HepG2 (cell line): ENCODE data around the gene CYB5A. TPM values are rescaled to one million over a fixed set of nuclear protein-coding genes. Genes with fewer than 3 reads are reported as not detected.

Experiments used
- ATAC-seq: fragments of 200-7000 bp; cut with Tn5 transposase; 3 replicates; pipeline ENCODE4 v1.9.1; 2020; ENCODE audit warnings: mild to moderate bottlenecking, moderate library complexity
- BruUV-seq: library from RNA; stranded (reverse); fragments of 400-500 nt; replicated peaks from 2 replicates; lab custom pipeline; 2021; lab: Mats Ljungman, UMichigan
- CTCF ChIA-PET: fragments of 300-600 bp; formaldehyde crosslinking; extraction: SDS; loops from one replicate; lab custom pipeline; 2021; ENCODE audit warnings: low total read pairs, inconsistent platforms, low intra/inter-chr PET ratio; lab: Yijun Ruan, JAX
- POLR2A ChIA-PET: fragments of 350-600 bp; sonication (Branson Sonifier 250); formaldehyde crosslinking; loops from one replicate; lab custom pipeline; 2020; ENCODE audit warnings: antibody characterized with exemption, inconsistent platforms; lab: Yijun Ruan, JAX
- DNase-seq: peaks from one replicate; pipeline ENCODE4 v3.0.0-alpha.2; 2015; ENCODE audit warnings: low spot score
- FAIRE-seq: peaks from 3 replicates; lab custom pipeline; 2011; peaks lifted over from hg19 to GRCh38; lab: Jason Lieb, UNC
- H2AFZ ChIP-seq: one replicate; pipeline ENCODE4 v1.6.1; 2011; ENCODE audit warnings: low read length, inconsistent platforms
- H3K27ac ChIP-seq: fragments of 300-600 bp; 3 replicates; pipeline ENCODE4 v1.8.0; 2011; ENCODE audit warnings: mixed run types, mild to moderate bottlenecking, mixed read lengths, low read length, inconsistent platforms; ENCODE audit not compliant: insufficient read depth; ENCODE audit errors: extremely low read length
- H3K27me3 ChIP-seq, 2 experiments: fragments of 200-600 bp in 1 of 2; 2 replicates in 1 of 2; 3 replicates in 1 of 2; pipeline versions ENCODE4 v1.6.0 to v1.8.0; 2011; ENCODE audit warnings: low read length in 2 of 2, mild to moderate bottlenecking in 2 of 2, moderate library complexity in 2 of 2, inconsistent platforms in 1 of 2; ENCODE audit not compliant: insufficient read depth in 2 of 2, control insufficient read depth in 1 of 2
- H3K36me3 ChIP-seq, 2 experiments: fragments of 200-600 bp in 1 of 2; replicated peaks in 1 of 2; 2 replicates in 1 of 2; 3 replicates in 1 of 2; pipeline versions ENCODE4 v1.5.1 to v1.8.0; 2011; ENCODE audit warnings: low read length in 2 of 2, inconsistent platforms in 1 of 2; ENCODE audit not compliant: insufficient read depth in 2 of 2, control insufficient read depth in 1 of 2
- H3K4me1 ChIP-seq: 2 replicates; pipeline ENCODE4 v1.5.1; 2012; ENCODE audit warnings: low read length, inconsistent platforms; ENCODE audit not compliant: insufficient read depth
- H3K4me2 ChIP-seq: 2 replicates; pipeline ENCODE4 v1.6.0; 2011; ENCODE audit warnings: low read depth, low read length, inconsistent platforms
- H3K4me3 ChIP-seq, 3 experiments: fragments of 200-600 bp in 1 of 3; sonication (generic), shearing (Covaris generic) in 1 of 3; replicated peaks in 1 of 3; 2 replicates each; pipeline ENCODE4 v1.5.1; 2011 to 2016; ENCODE audit warnings: low read length in 3 of 3, inconsistent platforms in 2 of 3, low read depth in 2 of 3, mild to moderate bottlenecking in 2 of 3, control low read depth in 1 of 3, mixed read lengths in 1 of 3; ENCODE audit not compliant: insufficient read depth in 1 of 3
- H3K79me2 ChIP-seq: one replicate; pipeline ENCODE4 v1.6.1; 2011; ENCODE audit warnings: low read length, inconsistent platforms; ENCODE audit not compliant: insufficient read depth
- H3K9ac ChIP-seq: 2 replicates; pipeline ENCODE4 v1.6.0; 2011; ENCODE audit warnings: mild to moderate bottlenecking, low read depth, low read length, inconsistent platforms; ENCODE audit not compliant: insufficient read depth
- H3K9me3 ChIP-seq: 2 replicates; pipeline ENCODE4 v1.5.1; 2012; ENCODE audit warnings: mild to moderate bottlenecking, low read length
- H4K20me1 ChIP-seq: 2 replicates; pipeline ENCODE4 v1.6.0; 2011; ENCODE audit warnings: inconsistent platforms, mild to moderate bottlenecking, low read length, moderate library complexity; ENCODE audit not compliant: insufficient read depth
- BRF2 ChIP-seq: sonication (generic); formaldehyde crosslinking; IDR thresholded peaks from 2 replicates; pipeline ENCODE4 v1.8.1; 2022; ENCODE audit warnings: mild to moderate bottlenecking, missing genetic modification reagents
- ISL2 ChIP-seq: sonication (generic); formaldehyde crosslinking; IDR thresholded peaks from 2 replicates; pipeline ENCODE4 v1.5.0; 2020; ENCODE audit warnings: missing genetic modification reagents
- KLF16 ChIP-seq, 2 experiments: sonication (generic) in 1 of 2; formaldehyde crosslinking in 1 of 2; IDR thresholded peaks; 2 replicates each; pipeline versions ENCODE4 v1.6.1 to v1.8.0; 2016 to 2023; ENCODE audit warnings: missing genetic modification reagents in 2 of 2, missing compliant biosample characterization in 1 of 2
- NCOA2 ChIP-seq: sonication (generic); formaldehyde crosslinking; IDR thresholded peaks from 2 replicates; pipeline ENCODE4 v1.8.0; 2022; ENCODE audit warnings: inconsistent platforms
- PATZ1 ChIP-seq: sonication (generic); formaldehyde crosslinking; IDR thresholded peaks from 2 replicates; pipeline ENCODE4 v1.4.0; 2020; ENCODE audit warnings: missing genetic modification reagents
- PHF8 ChIP-seq: sonication (generic); formaldehyde crosslinking; IDR thresholded peaks from 2 replicates; pipeline ENCODE4 v1.5.0; 2020; ENCODE audit warnings: missing genetic modification reagents
- POLR2G ChIP-seq: fragments of 200-400 bp; formaldehyde crosslinking; IDR thresholded peaks from 2 replicates; pipeline ENCODE4 v1.6.1; 2018; ENCODE audit warnings: mild to moderate bottlenecking, low read depth, low read length, moderate library complexity
- PPARG ChIP-seq: conservative IDR thresholded peaks from 2 replicates; pipeline ENCODE4 v1.6.1; 2016; ENCODE audit warnings: missing biosample characterization, missing genetic modification reagents
- TBL1XR1 ChIP-seq: fragments of 150-350 bp; IDR thresholded peaks from 2 replicates; pipeline ENCODE4 v1.6.1; 2014; ENCODE audit warnings: borderline replicate concordance, low read length; ENCODE audit not compliant: partially characterized antibody
- TBP ChIP-seq: sonication (generic); formaldehyde crosslinking; IDR thresholded peaks from 2 replicates; pipeline ENCODE4 v1.5.0; 2020; ENCODE audit warnings: missing genetic modification reagents
- ZBTB42 ChIP-seq: sonication (generic); formaldehyde crosslinking; IDR thresholded peaks from 2 replicates; pipeline ENCODE4 v1.5.0; 2020; ENCODE audit warnings: mild to moderate bottlenecking, missing genetic modification reagents
- ZFP1 ChIP-seq: IDR thresholded peaks from 2 replicates; pipeline ENCODE4 v1.6.1; 2016
- ZNF160 ChIP-seq: sonication (generic); formaldehyde crosslinking; IDR thresholded peaks from 2 replicates; pipeline ENCODE4 v1.8.0; 2022; ENCODE audit warnings: mild to moderate bottlenecking, inconsistent platforms, missing genetic modification reagents
- ZNF350 ChIP-seq: sonication (generic); formaldehyde crosslinking; IDR thresholded peaks from 2 replicates; pipeline ENCODE4 v1.4.0; 2020; ENCODE audit warnings: mild to moderate bottlenecking, low read depth, missing genetic modification reagents, borderline replicate concordance
- ZNF496 ChIP-seq: sonication (generic); formaldehyde crosslinking; IDR thresholded peaks from 2 replicates; pipeline ENCODE4 v1.8.1; 2023; ENCODE audit warnings: mild to moderate bottlenecking, moderate library complexity, missing genetic modification reagents; ENCODE audit not compliant: insufficient replicate concordance
- ZNF781 ChIP-seq: sonication (generic); formaldehyde crosslinking; IDR thresholded peaks from 2 replicates; pipeline ENCODE4 v1.5.1; 2020; ENCODE audit warnings: borderline replicate concordance, mild to moderate bottlenecking, missing genetic modification reagents; ENCODE audit errors: not compliant biosample characterization
- ZNF879 ChIP-seq: sonication (generic); formaldehyde crosslinking; IDR thresholded peaks from 2 replicates; pipeline ENCODE4 v1.8.1; 2023; ENCODE audit warnings: missing genetic modification reagents
- WGBS: methylation state at CpG from one replicate; pipeline ENCODE4 v1.1.6; 2017; ENCODE audit warnings: low lambda C conversion rate; 5-methylcytosine and 5-hydroxymethylcytosine counted together
- in situ Hi-C: cut with HindIII; loops from 2 replicates; pipeline ENCODE4 v1.10.0; 2017; ENCODE audit warnings: low pct_unique_long_range_greater_than_20kb; ENCODE audit not compliant: extremely low pct_ligation_motif_present
- intact Hi-C: fragments of 100-400 bp; cut with micrococcal nuclease; formaldehyde crosslinking; loops from one replicate; pipeline ENCODE4 v1.10.0; 2022; ENCODE audit not compliant: unreplicated experiment
- polyA plus RNA-seq, 8 experiments: library from polyadenylated mRNA; depleted of rRNA in 3 of 8; stranded (reverse) in 7 of 8; unstranded in 1 of 8; fragments of >200 nt; fragmentation: Illumina TruSeq in 4 of 8; extraction: Trizol in 4 of 8; gene quantifications; 2 replicates each; pipeline versions ENCODE4 v1.2.1 to v1.2.3, GENCODE V29; 2011 to 2016; ENCODE audit warnings: low read depth in 4 of 8, missing spikeins in 1 of 8, mixed read lengths in 1 of 8; ENCODE audit not compliant: insufficient read depth in 1 of 8
- total RNA-seq, 5 experiments: library from RNA; depleted of rRNA; stranded (reverse); fragments of >200 nt; fragmentation: Illumina TruSeq; extraction: Trizol; gene quantifications; 2 replicates each; pipeline ENCODE4 v1.2.3, GENCODE V29; 2016; ENCODE audit warnings: low read depth in 1 of 5

CYB5A gene
- total and polyA plus RNA-seq, 2 of the 13 experiments (the other 11 are each of a cell fraction or from before 2014, with no cell fraction given), result 215 to 356 TPM

- Histone ChIP-seq H3K4me3 (no peak overlapping the region), H3K27me3 (no peaks in the 10 kb centered on the region), H2AFZ (no peak overlapping the region), H3K79me2 (no peaks in the 10 kb centered on the region), H3K27ac (no peak overlapping the region), H4K20me1 (no peaks in the 10 kb centered on the region), H3K9me3 (no peaks in the 10 kb centered on the region), H3K4me1 (peaks cover 67% of the 10 kb centered on the region), H3K9ac (no peak overlapping the region), H3K36me3 (no peaks in the 10 kb centered on the region), H3K4me2 (no peak overlapping the region)
- FAIRE-seq, result no peak
- ATAC-seq, result no peak
- ChIA-PET CTCF (no interaction called here), POLR2A (no interaction called here)
- in situ Hi-C loops (no loop called here), intact Hi-C loops (no loop called here)
- 93% methylated on average over 5 of the region's 5 CpGs for WGBS
- TF ChIP-seq ZNF496 (no peak), PATZ1 (CRISPR knock-in tag) (no peak), ZNF879 (CRISPR knock-in tag) (no peak), ZFP1 (CRISPR knock-in tag) (no peak), NCOA2 (CRISPR knock-in tag) (no peak), PPARG (CRISPR knock-in tag) (no peak), ISL2 (CRISPR knock-in tag) (no peak), ZNF781 (CRISPR knock-in tag) (no peak), TBP (CRISPR knock-in tag) (no peak), ZNF350 (CRISPR knock-in tag) (no peak), BRF2 (CRISPR knock-in tag) (no peak), ZBTB42 (CRISPR knock-in tag) (no peak), POLR2G (no peak), KLF16 (CRISPR knock-in tag; IDR thresholded peaks at IDR 0.05) (no peak), ZNF160 (no peak), TBL1XR1 (no peak), PHF8 (CRISPR knock-in tag) (no peak)
- no peak for DNase-seq
- BruUV-seq, result no TSS peak
Measured at GRCh38 chr18:74228312-74228711, 63.5 kb downstream of the CYB5A start.
